ENCODE data around the gene TANGO2. TPM values are rescaled to one million over a fixed set of nuclear protein-coding genes. Genes with fewer than 3 reads are reported as not detected.

Gene TANGO2
- total and polyA plus RNA-seq, 9 of the 15 experiments (the other 6 are each of a cell fraction or from before 2014, with no cell fraction given), result 15.5 to 94.9 (median 70.1) TPM

DNA sequence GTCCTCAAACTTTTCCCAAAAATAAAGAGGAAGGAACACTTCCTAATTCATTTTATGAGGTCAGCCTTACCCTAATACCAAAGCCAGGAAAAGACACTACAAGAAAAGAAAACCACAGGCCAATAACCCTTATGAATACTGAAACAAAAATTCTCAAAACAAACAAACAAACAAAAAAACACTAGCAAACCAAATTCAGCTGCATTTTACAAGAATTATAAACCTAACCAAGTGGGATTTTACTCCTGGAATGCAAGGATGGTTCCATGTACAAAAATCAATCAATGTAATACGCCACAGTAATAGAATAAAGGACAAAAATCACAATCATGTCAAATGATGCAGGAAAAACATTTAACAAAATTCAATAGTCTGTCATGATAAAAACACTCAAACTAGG, 17.6 kb upstream of the TANGO2 start (continued):
- TF ChIP-seq, protein P1, sequence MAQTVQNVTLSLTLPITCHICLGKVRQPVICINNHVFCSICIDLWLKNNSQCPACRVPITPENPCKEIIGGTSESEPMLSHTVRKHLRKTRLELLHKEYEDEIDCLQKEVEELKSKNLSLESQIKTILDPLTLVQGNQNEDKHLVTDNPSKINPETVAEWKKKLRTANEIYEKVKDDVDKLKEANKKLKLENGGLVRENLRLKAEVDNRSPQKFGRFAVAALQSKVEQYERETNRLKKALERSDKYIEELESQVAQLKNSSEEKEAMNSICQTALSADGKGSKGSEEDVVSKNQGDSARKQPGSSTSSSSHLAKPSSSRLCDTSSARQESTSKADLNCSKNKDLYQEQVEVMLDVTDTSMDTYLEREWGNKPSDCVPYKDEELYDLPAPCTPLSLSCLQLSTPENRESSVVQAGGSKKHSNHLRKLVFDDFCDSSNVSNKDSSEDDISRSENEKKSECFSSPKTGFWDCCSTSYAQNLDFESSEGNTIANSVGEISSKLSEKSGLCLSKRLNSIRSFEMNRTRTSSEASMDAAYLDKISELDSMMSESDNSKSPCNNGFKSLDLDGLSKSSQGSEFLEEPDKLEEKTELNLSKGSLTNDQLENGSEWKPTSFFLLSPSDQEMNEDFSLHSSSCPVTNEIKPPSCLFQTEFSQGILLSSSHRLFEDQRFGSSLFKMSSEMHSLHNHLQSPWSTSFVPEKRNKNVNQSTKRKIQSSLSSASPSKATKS (CRISPR knock-in tag; IDR thresholded peaks at IDR 0.05), result no peak
- TF ChIP-seq SIX5 (IDR thresholded peaks at IDR 0.05; ENCODE audit: borderline replicate concordance in 1 of 2, insufficient read depth in 1 of 2, low read depth in 1 of 2, low read length in 2 of 2) (no peak), ZBTB7A (IDR thresholded peaks at IDR 0.05; ENCODE audit: borderline replicate concordance, control insufficient read depth, low read depth, low read length) (no peak), RFX1 (IDR thresholded peaks at IDR 0.05) (no peak), MAZ (CRISPR knock-in tag; conservative IDR thresholded peaks at IDR 0.05 in 1 of 2, IDR thresholded peaks at IDR 0.05 in 1 of 2) (no peak), ZNF12 (CRISPR knock-in tag; IDR thresholded peaks at IDR 0.05) (no peak), TARDBP (IDR thresholded peaks at IDR 0.05) (no peak), SRSF1 (IDR thresholded peaks at IDR 0.05; ENCODE audit: low read depth, low read length) (no peak), MTA1 (IDR thresholded peaks at IDR 0.05; ENCODE audit: borderline replicate concordance) (no peak), NEUROD1 (IDR thresholded peaks at IDR 0.05; ENCODE audit: borderline replicate concordance, low read depth, low read length, partially characterized antibody) (no peak), RBM17 (IDR thresholded peaks at IDR 0.05; ENCODE audit: borderline replicate concordance, low read depth, low read length) (no peak), SETDB1 (IDR thresholded peaks at IDR 0.05; ENCODE audit: low read length) (no peak), ILK (tag; IDR thresholded peaks at IDR 0.05; ENCODE audit: borderline replicate concordance, low read depth) (no peak), POLR2G (IDR thresholded peaks at IDR 0.05; ENCODE audit: low read depth, low read length) (no peak)
- TF ChIP-seq, protein P2, sequence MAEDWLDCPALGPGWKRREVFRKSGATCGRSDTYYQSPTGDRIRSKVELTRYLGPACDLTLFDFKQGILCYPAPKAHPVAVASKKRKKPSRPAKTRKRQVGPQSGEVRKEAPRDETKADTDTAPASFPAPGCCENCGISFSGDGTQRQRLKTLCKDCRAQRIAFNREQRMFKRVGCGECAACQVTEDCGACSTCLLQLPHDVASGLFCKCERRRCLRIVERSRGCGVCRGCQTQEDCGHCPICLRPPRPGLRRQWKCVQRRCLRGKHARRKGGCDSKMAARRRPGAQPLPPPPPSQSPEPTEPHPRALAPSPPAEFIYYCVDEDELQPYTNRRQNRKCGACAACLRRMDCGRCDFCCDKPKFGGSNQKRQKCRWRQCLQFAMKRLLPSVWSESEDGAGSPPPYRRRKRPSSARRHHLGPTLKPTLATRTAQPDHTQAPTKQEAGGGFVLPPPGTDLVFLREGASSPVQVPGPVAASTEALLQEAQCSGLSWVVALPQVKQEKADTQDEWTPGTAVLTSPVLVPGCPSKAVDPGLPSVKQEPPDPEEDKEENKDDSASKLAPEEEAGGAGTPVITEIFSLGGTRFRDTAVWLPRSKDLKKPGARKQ (CRISPR knock-in tag; IDR thresholded peaks at IDR 0.05), result no peak
- TF ChIP-seq, protein P3, sequence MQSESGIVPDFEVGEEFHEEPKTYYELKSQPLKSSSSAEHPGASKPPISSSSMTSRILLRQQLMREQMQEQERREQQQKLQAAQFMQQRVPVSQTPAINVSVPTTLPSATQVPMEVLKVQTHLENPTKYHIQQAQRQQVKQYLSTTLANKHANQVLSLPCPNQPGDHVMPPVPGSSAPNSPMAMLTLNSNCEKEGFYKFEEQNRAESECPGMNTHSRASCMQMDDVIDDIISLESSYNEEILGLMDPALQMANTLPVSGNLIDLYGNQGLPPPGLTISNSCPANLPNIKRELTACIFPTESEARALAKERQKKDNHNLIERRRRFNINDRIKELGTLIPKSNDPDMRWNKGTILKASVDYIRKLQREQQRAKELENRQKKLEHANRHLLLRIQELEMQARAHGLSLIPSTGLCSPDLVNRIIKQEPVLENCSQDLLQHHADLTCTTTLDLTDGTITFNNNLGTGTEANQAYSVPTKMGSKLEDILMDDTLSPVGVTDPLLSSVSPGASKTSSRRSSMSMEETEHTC (IDR thresholded peaks at IDR 0.05), result no peak
- TF ChIP-seq, protein P4, sequence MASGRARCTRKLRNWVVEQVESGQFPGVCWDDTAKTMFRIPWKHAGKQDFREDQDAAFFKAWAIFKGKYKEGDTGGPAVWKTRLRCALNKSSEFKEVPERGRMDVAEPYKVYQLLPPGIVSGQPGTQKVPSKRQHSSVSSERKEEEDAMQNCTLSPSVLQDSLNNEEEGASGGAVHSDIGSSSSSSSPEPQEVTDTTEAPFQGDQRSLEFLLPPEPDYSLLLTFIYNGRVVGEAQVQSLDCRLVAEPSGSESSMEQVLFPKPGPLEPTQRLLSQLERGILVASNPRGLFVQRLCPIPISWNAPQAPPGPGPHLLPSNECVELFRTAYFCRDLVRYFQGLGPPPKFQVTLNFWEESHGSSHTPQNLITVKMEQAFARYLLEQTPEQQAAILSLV (tag; IDR thresholded peaks at IDR 0.05), result no peak
- TF ChIP-seq, protein P5, sequence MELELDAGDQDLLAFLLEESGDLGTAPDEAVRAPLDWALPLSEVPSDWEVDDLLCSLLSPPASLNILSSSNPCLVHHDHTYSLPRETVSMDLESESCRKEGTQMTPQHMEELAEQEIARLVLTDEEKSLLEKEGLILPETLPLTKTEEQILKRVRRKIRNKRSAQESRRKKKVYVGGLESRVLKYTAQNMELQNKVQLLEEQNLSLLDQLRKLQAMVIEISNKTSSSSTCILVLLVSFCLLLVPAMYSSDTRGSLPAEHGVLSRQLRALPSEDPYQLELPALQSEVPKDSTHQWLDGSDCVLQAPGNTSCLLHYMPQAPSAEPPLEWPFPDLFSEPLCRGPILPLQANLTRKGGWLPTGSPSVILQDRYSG (tag; conservative IDR thresholded peaks at IDR 0.05; ENCODE audit: low read depth), result no peak
- TF ChIP-seq, protein P6, sequence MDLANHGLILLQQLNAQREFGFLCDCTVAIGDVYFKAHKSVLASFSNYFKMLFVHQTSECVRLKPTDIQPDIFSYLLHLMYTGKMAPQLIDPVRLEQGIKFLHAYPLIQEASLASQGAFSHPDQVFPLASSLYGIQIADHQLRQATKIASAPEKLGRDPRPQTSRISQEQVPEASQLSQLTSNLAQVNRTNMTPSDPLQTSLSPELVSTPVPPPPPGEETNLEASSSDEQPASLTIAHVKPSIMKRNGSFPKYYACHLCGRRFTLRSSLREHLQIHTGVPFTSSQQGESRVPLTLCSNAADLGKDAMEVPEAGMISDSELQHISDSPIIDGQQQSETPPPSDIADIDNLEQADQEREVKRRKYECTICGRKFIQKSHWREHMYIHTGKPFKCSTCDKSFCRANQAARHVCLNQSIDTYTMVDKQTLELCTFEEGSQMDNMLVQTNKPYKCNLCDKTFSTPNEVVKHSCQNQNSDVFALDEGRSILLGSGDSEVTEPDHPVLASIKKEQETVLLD (IDR thresholded peaks at IDR 0.05), result no peak

All from K562 (cell line).